NOMO-1 treated with DMSO at 0.1 percent for 48 hours (cell line): ENCODE data around the gene S100A10.
A peak's percentile ranks its signal among the peaks of the same experiment; 100 is the strongest.

Experiments
- DNase-seq: peaks from one replicate; lab custom pipeline; 2025; ENCODE audit not compliant: unreplicated experiment; lab: John Stamatoyannopoulos, UW

The S100A10 gene

GRCh38 chr1:151966061-151966460 lies 27.6 kb downstream of the S100A10 start:
- DNase-seq: no peak

- DNase-seq: no peak
Observed at GRCh38 chr1:151964510-151964909, 29.1 kb downstream of the S100A10 start.

GRCh38 chr1:151963288-151963687 lies 30.4 kb downstream of the S100A10 start:
- no peak for DNase-seq

DNA sequence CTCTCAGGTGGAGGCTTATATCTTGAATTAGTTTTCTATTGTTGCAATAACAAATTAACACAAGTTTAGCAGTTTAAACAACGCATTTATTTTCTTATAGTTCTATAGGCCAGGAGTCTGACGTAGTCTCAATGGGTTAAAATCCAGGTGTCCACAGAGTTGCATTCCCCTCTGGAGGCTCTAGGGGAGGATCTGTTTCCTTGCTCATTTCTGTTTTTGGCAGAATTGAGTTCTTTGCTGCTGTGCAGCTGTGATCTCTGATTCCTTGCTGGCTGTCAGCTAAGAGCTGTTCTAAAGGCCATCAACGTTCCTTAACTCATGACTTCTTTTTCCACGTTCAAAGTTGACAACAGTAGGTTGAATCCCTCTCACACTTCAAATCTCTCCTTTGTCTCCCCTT lies 31.8 kb downstream of the S100A10 start:
- no peak for DNase-seq

DNA sequence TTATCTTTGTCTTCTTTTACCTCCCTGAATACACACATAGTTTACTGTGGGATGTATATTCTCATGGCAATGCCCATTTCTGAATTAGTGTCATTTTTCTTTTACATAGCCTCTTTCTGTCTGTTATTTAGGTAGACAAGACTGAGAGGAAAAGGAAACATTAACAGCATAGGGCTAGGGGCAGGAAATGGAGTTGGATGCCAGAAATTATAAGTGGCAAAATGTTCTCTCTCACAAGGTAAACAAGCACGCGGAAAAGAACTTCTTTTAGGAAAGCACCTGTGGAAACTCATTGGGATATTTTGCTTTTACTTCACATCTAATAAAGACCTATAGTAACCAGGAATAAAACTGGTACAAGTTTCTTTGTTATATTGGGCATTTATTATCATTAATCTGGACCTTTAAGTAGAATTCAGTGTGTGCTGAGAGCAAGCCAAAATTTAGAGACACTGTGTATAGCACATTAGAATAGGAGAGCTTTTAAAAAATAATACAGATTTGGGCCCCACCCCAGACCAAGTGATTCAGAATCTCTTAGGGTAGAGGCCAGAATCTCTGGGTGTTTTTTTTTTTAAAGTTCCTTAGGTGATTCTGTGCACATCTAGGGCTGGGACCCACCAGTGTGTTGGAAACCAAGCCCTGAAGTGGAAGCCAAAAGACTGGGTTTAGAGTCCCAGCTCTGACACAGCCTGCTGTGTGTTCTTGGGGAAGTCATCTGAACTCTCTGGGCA lies 32.7 kb downstream of the S100A10 start:
- DNase-seq: no peak

DNA sequence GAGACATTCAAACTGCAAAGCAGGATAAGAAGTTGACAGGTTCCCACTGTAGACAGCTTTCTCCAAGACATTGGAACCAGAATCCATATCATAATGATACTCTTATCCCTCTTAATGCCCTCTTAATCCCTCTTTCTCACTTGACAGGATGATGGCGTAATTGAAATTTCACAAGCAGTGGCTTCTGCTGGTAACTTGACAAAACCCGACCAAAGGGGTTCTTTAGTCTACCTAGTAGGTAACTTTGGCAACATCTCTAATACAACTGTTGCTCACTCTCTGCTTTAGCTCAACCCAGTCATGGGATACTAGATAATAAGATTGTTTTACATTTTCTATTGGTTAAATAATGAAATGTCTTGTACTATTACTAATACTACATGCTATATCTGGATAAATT lies 34.7 kb downstream of the S100A10 start:
- DNase-seq: peak; percentile 47

GRCh38 chr1:151956957-151957497 lies 36.6 kb downstream of the S100A10 start:
- no peak for DNase-seq

DNA sequence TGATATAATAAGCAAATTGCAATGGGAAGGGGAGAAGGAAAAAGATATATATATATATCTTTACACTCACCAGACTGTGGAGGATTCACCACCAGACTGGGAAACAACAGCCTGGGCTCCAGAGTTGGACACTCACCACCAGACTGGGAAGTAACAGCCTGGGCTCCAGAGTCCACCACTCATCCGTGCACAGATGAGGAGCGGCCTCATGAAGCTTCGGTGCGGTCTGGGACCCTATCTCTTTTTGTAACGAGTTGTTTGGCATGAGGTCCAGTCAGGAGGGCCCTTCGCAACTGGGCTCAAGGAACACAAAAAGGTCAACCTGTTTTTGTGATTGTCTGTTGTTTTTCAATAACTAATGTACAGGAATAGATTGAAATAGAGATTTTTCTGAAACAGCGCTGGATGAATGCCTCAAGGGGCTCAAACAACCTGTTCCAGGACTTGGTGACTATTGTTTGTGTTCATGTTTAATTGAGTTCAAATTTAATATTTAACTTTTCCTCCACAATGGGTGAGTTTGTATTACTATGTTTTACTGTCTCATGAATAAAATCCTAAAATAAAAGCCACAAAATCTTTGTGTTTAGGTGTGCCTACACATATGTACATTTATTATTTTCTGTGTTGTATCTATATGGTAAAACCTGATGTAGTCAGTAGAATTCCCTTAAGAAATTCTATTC lies 40.1 kb downstream of the S100A10 start:
- DNase-seq: no peak

GRCh38 chr1:151952811-151953210 lies 40.8 kb downstream of the S100A10 start:
- DNase-seq: no peak

GRCh38 chr1:151949371-151950193 lies 44.1 kb downstream of the S100A10 start:
- DNase-seq: no peak

DNA sequence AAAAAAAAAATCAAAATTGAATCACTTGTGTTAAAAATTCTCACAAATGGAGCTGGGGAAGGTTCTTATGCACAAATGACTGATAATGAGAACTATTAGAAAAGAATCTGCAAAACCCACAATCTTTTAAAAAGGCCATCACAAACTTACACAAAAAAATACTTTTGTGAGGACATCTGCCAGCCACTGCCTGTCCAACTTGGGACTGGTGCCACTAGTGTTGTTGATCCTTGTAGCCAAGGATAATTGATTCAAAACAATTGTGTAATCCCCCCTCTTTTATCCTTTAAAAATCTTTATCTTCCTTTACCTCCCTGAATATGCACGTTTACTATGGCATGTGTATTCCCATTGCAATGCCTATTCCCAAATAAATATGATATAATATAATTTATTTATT lies 45.2 kb downstream of the S100A10 start:
- DNase-seq: no peak

- DNase-seq: no peak
Observed at GRCh38 chr1:151947140-151947539, 46.5 kb downstream of the S100A10 start.

GRCh38 chr1:151945725-151946722 lies 47.6 kb downstream of the S100A10 start:
- peak; percentile 99 for DNase-seq

DNA sequence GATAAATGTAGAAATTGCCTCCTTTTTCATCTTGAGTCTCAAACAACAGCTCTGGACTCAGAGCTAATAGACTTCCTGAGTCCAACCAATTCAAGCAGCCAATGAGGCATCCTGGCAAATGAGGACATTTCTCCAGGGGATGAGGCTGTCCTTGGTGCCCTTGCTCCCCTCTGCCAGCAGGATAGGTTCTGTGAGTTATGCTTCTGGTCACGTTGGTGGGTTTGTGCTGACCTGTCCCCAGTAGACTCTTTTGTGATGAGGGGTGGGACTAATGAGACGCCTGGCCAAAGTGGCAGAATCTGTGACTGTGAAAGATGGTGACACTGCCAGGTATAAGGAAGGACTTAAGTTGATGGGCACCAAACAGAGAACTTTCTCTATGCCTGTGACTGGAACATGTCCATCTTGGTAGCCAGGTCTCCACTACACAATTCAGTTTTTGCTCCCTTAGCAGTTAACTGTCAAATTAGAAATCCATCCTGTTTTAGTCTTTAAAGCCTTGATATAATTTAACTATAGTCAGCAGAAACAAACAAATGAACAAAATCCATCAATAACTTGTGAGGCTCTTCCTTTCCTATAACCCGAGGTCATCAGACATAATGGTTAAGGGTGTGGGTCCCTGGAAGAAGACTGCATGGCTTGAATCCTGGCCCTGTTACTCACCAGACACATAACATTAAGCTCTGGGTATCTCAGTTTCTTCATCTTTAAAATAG lies 48.6 kb downstream of the S100A10 start:
- no peak for DNase-seq

GRCh38 chr1:151944126-151944856 lies 49.4 kb downstream of the S100A10 start:
- peak; percentile 80 for DNase-seq

GRCh38 chr1:151943591-151943990 lies 50.1 kb downstream of the S100A10 start:
- DNase-seq: no peak

GRCh38 chr1:151942882-151943281 lies 50.8 kb downstream of the S100A10 start:
- DNase-seq: no peak

DNA sequence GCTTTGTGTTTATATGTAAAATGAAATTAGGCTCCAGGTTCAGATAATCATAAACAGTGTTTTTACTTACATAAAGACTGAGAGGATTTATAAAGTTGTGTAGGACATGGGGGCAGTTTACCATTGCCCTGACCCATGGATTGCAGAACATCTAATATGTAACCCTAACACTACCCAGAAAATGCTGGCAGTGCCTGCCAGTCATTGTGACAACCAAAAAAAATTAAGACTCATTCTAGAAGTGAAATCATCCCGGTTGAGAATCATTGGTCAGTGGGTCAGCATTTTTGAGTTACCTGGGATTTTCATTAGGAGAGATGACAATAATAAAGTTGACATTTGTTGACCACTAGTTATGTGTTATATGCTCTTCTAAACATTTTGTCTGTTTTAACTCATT lies 53.1 kb downstream of the S100A10 start:
- DNase-seq: no peak

DNA sequence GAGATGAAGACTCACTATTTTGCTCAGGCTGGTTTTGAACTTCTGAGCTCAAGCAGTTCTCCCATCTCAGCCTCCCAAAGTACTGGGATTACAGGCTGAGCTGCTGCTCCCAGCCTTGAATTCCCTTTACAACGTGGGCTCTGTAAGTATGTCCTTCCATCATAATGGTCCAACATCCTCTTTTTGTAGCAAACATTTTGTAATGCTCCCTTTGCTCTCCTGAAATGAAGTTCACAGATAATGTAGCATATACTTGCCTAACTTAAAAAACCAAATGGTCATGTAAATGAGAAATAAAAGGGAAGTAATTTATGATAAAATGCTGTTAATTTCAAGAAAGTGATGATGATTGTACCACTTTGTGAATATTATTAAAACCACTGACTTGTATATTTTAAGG lies 53.9 kb downstream of the S100A10 start:
- peak; percentile 25 for DNase-seq
